ENCODE results near the gene HNRNPUL2.

DNA sequence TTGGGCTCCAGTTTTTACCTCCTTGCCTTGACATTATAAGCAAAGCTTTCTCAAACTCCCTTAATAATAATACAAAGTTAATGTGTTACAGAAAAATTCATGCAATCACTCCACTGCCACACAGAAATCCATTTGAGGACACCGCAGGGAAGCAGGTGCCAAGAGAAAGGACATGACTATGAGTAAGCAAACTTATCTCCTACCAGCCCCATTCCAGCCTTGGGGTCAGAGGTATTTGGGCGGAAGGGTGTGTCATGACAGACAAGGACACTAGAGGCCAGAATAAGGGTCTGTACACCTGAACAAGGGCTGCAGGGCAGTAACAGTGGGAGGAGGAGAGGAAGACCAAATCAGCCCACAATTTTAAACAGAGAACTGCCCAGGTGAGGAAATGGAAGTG lies 13.9 kb downstream of the HNRNPUL2 start:
- TF ChIP-seq, protein P1, sequence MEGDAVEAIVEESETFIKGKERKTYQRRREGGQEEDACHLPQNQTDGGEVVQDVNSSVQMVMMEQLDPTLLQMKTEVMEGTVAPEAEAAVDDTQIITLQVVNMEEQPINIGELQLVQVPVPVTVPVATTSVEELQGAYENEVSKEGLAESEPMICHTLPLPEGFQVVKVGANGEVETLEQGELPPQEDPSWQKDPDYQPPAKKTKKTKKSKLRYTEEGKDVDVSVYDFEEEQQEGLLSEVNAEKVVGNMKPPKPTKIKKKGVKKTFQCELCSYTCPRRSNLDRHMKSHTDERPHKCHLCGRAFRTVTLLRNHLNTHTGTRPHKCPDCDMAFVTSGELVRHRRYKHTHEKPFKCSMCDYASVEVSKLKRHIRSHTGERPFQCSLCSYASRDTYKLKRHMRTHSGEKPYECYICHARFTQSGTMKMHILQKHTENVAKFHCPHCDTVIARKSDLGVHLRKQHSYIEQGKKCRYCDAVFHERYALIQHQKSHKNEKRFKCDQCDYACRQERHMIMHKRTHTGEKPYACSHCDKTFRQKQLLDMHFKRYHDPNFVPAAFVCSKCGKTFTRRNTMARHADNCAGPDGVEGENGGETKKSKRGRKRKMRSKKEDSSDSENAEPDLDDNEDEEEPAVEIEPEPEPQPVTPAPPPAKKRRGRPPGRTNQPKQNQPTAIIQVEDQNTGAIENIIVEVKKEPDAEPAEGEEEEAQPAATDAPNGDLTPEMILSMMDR (IDR thresholded peaks at IDR 0.05 in 8 of 11, conservative IDR thresholded peaks at IDR 0.05 in 3 of 11) = no peak
- TF ChIP-seq POLR2A (IDR thresholded peaks at IDR 0.05) (no peak), POLR2AphosphoS5 (IDR thresholded peaks at IDR 0.05) (peak in 1 of 3 donors; percentile 20)

Measured in spleen (tissue), 7 donors.